MG63 (cell line): ENCODE measurements around the gene ZNF808. TPM values are rescaled to one million over a fixed set of nuclear protein-coding genes. Genes with fewer than 3 reads are reported as not detected.
A peak's percentile ranks its signal among the peaks of the same experiment; 100 is the strongest.
"Not testable (repeated sequence)": the region's sequence is repeated elsewhere in the genome, so short reads cannot be mapped to it uniquely, and the experiment has no call there.

Experiments used
- DNase-seq: peaks from one replicate; pipeline ENCODE4 v3.0.0-alpha.2; 2020
- H3K27me3 ChIP-seq: fragments of 250-450 bp; sonication (Bioruptor Pico); 2 replicates; pipeline ENCODE4 v1.5.1; 2020; ENCODE audit warnings: mild to moderate bottlenecking, moderate library complexity
- H3K36me3 ChIP-seq: fragments of 250-450 bp; sonication (Bioruptor Pico); 2 replicates; pipeline ENCODE4 v1.5.1; 2020; ENCODE audit warnings: mild to moderate bottlenecking, moderate library complexity
- H3K4me3 ChIP-seq: fragments of 250-450 bp; sonication (Bioruptor Pico); 2 replicates; pipeline ENCODE4 v1.5.1; 2020; ENCODE audit warnings: mild to moderate bottlenecking, moderate library complexity
- H3K9me3 ChIP-seq: fragments of 250-450 bp; sonication (Bioruptor Pico); 2 replicates; pipeline ENCODE4 v1.5.1; 2020; ENCODE audit warnings: mild to moderate bottlenecking, moderate library complexity
- total RNA-seq: library from RNA; depleted of rRNA; stranded (reverse); fragments of >200 nt; shearing (Covaris generic); gene quantifications from 2 replicates; pipeline ENCODE4 v1.2.3, GENCODE V29; 2014; ENCODE audit warnings: low replicate concordance; rRNA removed

Gene ZNF808
- 6.2 and 31.2 TPM in 2 replicates for total RNA-seq

- H3K36me3 ChIP-seq, result peaks cover 4% of the 10 kb centered on the region; the same call in 1 of the 2 replicates
- no peaks in the 10 kb centered on the region for H3K27me3 ChIP-seq
- peak; percentile 96 for DNase-seq
- H3K4me3 ChIP-seq, result peak within 1 kb of the TSS; percentile 83
- peaks cover 4% of the 10 kb centered on the region; the same call in 1 of the 2 replicates for H3K9me3 ChIP-seq
These were observed at the start of gene ZNF808 for GRCh38 chr19:52527134-52527955. ZNF808 (plus strand) TSS chr19:52527668; CDS start chr19:52543285, 15,617 bp downstream.

GRCh38 chr19:52484111-52484743 is 43.2 kb upstream of the ZNF808 start:
- not testable (repeated sequence) for H3K27me3 ChIP-seq, DNase-seq, H3K36me3 ChIP-seq, H3K4me3 ChIP-seq
- H3K9me3 ChIP-seq, result peaks cover 18% of the 10 kb centered on the region

GRCh38 chr19:52485064-52485463 is 42.4 kb upstream of the ZNF808 start:
- H3K27me3 ChIP-seq, H3K4me3 ChIP-seq, H3K36me3 ChIP-seq, DNase-seq: not testable (repeated sequence)
- peaks cover 13% of the 10 kb centered on the region for H3K9me3 ChIP-seq

- peaks cover 12% of the 10 kb centered on the region for H3K9me3 ChIP-seq
- DNase-seq, H3K4me3 ChIP-seq, H3K36me3 ChIP-seq, H3K27me3 ChIP-seq: not testable (repeated sequence)
These were observed 41.8 kb upstream of the ZNF808 start for GRCh38 chr19:52485561-52486240.

GRCh38 chr19:52492201-52492993 is 35.1 kb upstream of the ZNF808 start:
- no peak overlapping the region for H3K4me3 ChIP-seq
- no peaks in the 10 kb centered on the region for H3K36me3 ChIP-seq
- no peak for DNase-seq
- H3K27me3 ChIP-seq, result no peaks in the 10 kb centered on the region
- H3K9me3 ChIP-seq, result peaks cover 10% of the 10 kb centered on the region; the same call in 1 of the 2 replicates

- H3K36me3 ChIP-seq, result no peaks in the 10 kb centered on the region
These were observed 34.4 kb upstream of the ZNF808 start for GRCh38 chr19:52492994-52493470.

GRCh38 chr19:52494518-52494917 is 33.0 kb upstream of the ZNF808 start:
- no peak for DNase-seq

More at GRCh38 chr19:52492994-52493470, 34.4 kb upstream of the ZNF808 start:
- no peak for DNase-seq
- no peak overlapping the region for H3K4me3 ChIP-seq
- H3K9me3 ChIP-seq, result peaks cover 10% of the 10 kb centered on the region; the same call in 1 of the 2 replicates
- H3K27me3 ChIP-seq, result no peaks in the 10 kb centered on the region

GRCh38 chr19:52498571-52498970 is 28.9 kb upstream of the ZNF808 start:
- no peaks in the 10 kb centered on the region for H3K27me3 ChIP-seq
- no peaks in the 10 kb centered on the region for H3K36me3 ChIP-seq
- H3K4me3 ChIP-seq, result no peak overlapping the region
- no peak for DNase-seq
- H3K9me3 ChIP-seq, result no peaks in the 10 kb centered on the region; the same call in 1 of the 2 replicates

More at GRCh38 chr19:52494518-52494917, 33.0 kb upstream of the ZNF808 start:
- Histone ChIP-seq H3K4me3 (no peak overlapping the region), H3K36me3 (no peaks in the 10 kb centered on the region), H3K9me3 (peaks cover 10% of the 10 kb centered on the region; the same call in 1 of the 2 replicates), H3K27me3 (no peaks in the 10 kb centered on the region)

GRCh38 chr19:52500474-52500873 is 27.0 kb upstream of the ZNF808 start:
- not testable (repeated sequence) for H3K27me3 ChIP-seq, H3K4me3 ChIP-seq, H3K36me3 ChIP-seq, H3K9me3 ChIP-seq, DNase-seq

- not testable (repeated sequence) for DNase-seq, H3K36me3 ChIP-seq, H3K4me3 ChIP-seq, H3K9me3 ChIP-seq, H3K27me3 ChIP-seq
These were observed 26.5 kb upstream of the ZNF808 start for GRCh38 chr19:52500991-52501390.

- no peaks in the 10 kb centered on the region for H3K36me3 ChIP-seq
- peaks cover 4% of the 10 kb centered on the region; the same call in 1 of the 2 replicates for H3K9me3 ChIP-seq
- H3K27me3 ChIP-seq, result no peaks in the 10 kb centered on the region
- no peak overlapping the region for H3K4me3 ChIP-seq
- DNase-seq, result no peak
These were observed 20.2 kb upstream of the ZNF808 start for GRCh38 chr19:52507266-52507665.

- DNase-seq, result no peak
- Histone ChIP-seq H3K4me3 (no peak overlapping the region), H3K9me3 (no peaks in the 10 kb centered on the region), H3K36me3 (no peaks in the 10 kb centered on the region), H3K27me3 (no peaks in the 10 kb centered on the region)
These were observed 11.3 kb upstream of the ZNF808 start for GRCh38 chr19:52516191-52516590.

- no peak for DNase-seq
- Histone ChIP-seq H3K9me3 (no peaks in the 10 kb centered on the region), H3K4me3 (no peak overlapping the region), H3K27me3 (no peaks in the 10 kb centered on the region), H3K36me3 (no peaks in the 10 kb centered on the region)
These were observed 8.8 kb upstream of the ZNF808 start for GRCh38 chr19:52518646-52519045.

GRCh38 chr19:52519175-52519574 is 8.3 kb upstream of the ZNF808 start:
- not testable (repeated sequence) for DNase-seq, H3K9me3 ChIP-seq, H3K27me3 ChIP-seq, H3K36me3 ChIP-seq, H3K4me3 ChIP-seq

- Histone ChIP-seq H3K36me3 (no peaks in the 10 kb centered on the region), H3K9me3 (no peaks in the 10 kb centered on the region), H3K4me3 (no peak overlapping the region), H3K27me3 (no peaks in the 10 kb centered on the region)
- DNase-seq, result no peak
These were observed 7.5 kb upstream of the ZNF808 start for GRCh38 chr19:52520013-52520412.

- H3K9me3 ChIP-seq, result peaks cover 4% of the 10 kb centered on the region; the same call in 1 of the 2 replicates
- H3K27me3 ChIP-seq, result no peaks in the 10 kb centered on the region
- no peak for DNase-seq
- H3K36me3 ChIP-seq, result no peaks in the 10 kb centered on the region
- H3K4me3 ChIP-seq, result no peak overlapping the region
These were observed 4.9 kb upstream of the ZNF808 start for GRCh38 chr19:52522551-52522950.
